ENCODE measurements around the gene SCUBE1. TPM values are rescaled to one million over a fixed set of nuclear protein-coding genes. Genes with fewer than 3 reads are reported as not detected.

Gene SCUBE1
- total and polyA plus RNA-seq, 2 donors (not counting 3 experiments of a cell fraction or from before 2014, with no cell fraction given): 0.07 TPM; not detected in 1

- Histone ChIP-seq H3K36me3 (ENCODE audit: control insufficient read depth in 2 of 2, extremely low read depth in 1 of 2, insufficient read depth in 2 of 2, low read length in 2 of 2) (no peaks in the 10 kb centered on the region), H3K4me1 (ENCODE audit: control insufficient read depth, extremely low read depth, insufficient read depth, low read length) (no peaks in the 10 kb centered on the region), H3K9ac (replicated peaks; ENCODE audit: extremely low read depth, insufficient read depth, low read length) (no peak overlapping the region), H3K27ac (ENCODE audit: insufficient read depth, low read depth, low read length) (no peak overlapping the region), H4K20me1 (replicated peaks; ENCODE audit: control insufficient read depth, extremely low read depth, insufficient read depth, low read length) (no peaks in the 10 kb centered on the region), H3K4me2 (ENCODE audit: insufficient read depth, low read length) (no peak overlapping the region), H3K4me3 (replicated peaks in 1 of 3; ENCODE audit: insufficient read depth in 1 of 3, low read depth in 1 of 3, low read length in 3 of 3) (no peak overlapping the region), H3K79me2 (ENCODE audit: control insufficient read depth, insufficient read depth, low read length) (no peaks in the 10 kb centered on the region), H3K27me3 (ENCODE audit: control insufficient read depth in 2 of 2, insufficient read depth in 2 of 2, low read length in 2 of 2) (no peaks in the 10 kb centered on the region), H2AFZ (ENCODE audit: low read depth, low read length) (no peak overlapping the region), H3K9me1 (replicated peaks; ENCODE audit: control insufficient read depth, extremely low read depth, insufficient read depth, low read length) (no peaks in the 10 kb centered on the region), H3K9me3 (replicated peaks; ENCODE audit: control insufficient read depth, insufficient read depth, low read length) (no peaks in the 10 kb centered on the region)
- DNase-seq (ENCODE audit: low read depth, low spot score): no peak
- dilution Hi-C loops (cut with MboI; ENCODE audit: extremely low pct_ligation_motif_present, low sequenced_read_pairs): no loop called here
- FAIRE-seq: no peak
- ChIA-PET CTCF (no interaction called here), POLR2A (no interaction called here)
- intact Hi-C loops (cut with micrococcal nuclease): no loop called here
- no peak for TF ChIP-seq POLR2A (IDR thresholded peaks at IDR 0.05; ENCODE audit: low read depth, low read length)
- no peak for TF ChIP-seq JUN (IDR thresholded peaks at IDR 0.05; ENCODE audit: borderline replicate concordance, insufficient read depth, insufficient read length, low read depth)
- TF ChIP-seq MYC (IDR thresholded peaks at IDR 0.05; ENCODE audit: low read depth, low read length): no peak
- no peak for TF ChIP-seq POLR2AphosphoS5 (IDR thresholded peaks at IDR 0.05; ENCODE audit: insufficient read depth, low read depth, low read length)
- TF ChIP-seq GATA2 (IDR thresholded peaks at IDR 0.05; ENCODE audit: insufficient read depth, insufficient read length, low read depth, low read length): no peak
- no peak for TF ChIP-seq FOS (IDR thresholded peaks at IDR 0.05; ENCODE audit: borderline replicate concordance, insufficient read depth, low read length)
- no peak for TF ChIP-seq EZH2 (IDR thresholded peaks at IDR 0.05; ENCODE audit: borderline replicate concordance, low read depth, low read length, severe bottlenecking)
- no peak for TF ChIP-seq CTCF (IDR thresholded peaks at IDR 0.05; ENCODE audit: extremely low read depth in 1 of 2, insufficient read depth in 1 of 2, low read depth in 1 of 2, low read length in 2 of 2)
- TF ChIP-seq, protein P1, sequence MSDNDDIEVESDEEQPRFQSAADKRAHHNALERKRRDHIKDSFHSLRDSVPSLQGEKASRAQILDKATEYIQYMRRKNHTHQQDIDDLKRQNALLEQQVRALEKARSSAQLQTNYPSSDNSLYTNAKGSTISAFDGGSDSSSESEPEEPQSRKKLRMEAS (IDR thresholded peaks at IDR 0.05; ENCODE audit: insufficient read depth, insufficient read length): no peak
- no TSS peak for BruUV-seq (replicated peaks)
Observed at GRCh38 chr22:43220625-43221380, 122.4 kb downstream of the SCUBE1 start.

All from endothelial cell of umbilical vein (primary cell).